GM15510 (cell line): Measurements from ENCODE around the gene OR52N5.

Experiments
- POLR2A ChIP-seq: IDR thresholded peaks from 3 replicates; pipeline ENCODE4 v1.6.1; 2011; ENCODE audit warnings: borderline replicate concordance; ENCODE audit not compliant: insufficient read length; ENCODE audit errors: extremely low read depth

The OR52N5 gene

DNA sequence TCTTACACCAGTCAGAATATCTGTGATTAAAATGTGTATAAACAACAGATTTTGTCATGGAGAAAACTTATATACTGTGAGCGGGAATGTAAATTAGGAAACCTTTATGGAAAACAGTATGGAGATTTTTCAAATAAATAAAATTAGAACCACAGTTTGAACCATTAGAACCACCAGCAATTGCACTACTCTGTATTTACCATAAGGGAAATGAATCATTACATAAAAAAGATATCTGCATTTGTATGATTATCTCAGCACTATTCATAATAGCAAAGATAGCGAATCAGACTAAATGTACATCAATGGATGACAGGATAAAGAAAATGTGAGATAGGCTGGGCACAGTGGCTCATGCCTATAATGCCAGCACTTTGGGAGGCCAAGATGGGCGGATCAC lies 36.5 kb downstream of the OR52N5 start:
- no peak for TF ChIP-seq POLR2A

GRCh38 chr11:5738431-5738830 lies 44.7 kb downstream of the OR52N5 start:
- TF ChIP-seq POLR2A = no peak

DNA sequence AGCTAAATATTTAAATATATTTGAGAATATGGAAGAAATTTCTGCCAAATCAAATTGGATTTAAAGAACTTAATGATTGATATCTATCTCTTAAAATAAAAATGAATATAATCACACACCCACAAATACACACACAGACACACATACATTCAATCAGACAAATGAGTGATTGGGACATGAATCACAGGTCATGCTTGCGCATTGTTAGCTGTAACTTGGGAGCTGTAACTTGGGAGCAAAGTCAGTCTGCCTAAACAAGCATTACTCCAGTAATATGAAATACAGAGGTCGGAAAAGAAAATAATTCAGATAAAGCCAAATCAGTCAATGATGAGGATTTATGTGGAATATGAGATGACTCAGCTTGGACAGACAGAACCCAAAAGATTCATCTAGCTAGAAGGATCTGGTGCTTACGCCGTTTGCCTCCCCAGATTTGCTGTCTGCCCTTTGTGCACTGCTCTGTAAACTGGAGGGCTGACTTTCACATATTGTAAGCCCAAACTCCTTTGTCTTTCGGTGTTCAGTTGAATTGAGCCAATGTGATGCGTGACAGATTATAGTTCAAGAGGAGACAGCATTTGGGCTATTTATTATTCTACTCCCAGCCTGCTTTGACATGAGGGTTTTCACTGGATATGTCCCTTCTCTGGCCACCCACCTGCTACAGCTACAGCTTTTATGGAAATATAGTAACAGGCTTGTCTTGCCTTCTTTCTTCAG lies 45.3 kb downstream of the OR52N5 start:
- TF ChIP-seq POLR2A = no peak

DNA sequence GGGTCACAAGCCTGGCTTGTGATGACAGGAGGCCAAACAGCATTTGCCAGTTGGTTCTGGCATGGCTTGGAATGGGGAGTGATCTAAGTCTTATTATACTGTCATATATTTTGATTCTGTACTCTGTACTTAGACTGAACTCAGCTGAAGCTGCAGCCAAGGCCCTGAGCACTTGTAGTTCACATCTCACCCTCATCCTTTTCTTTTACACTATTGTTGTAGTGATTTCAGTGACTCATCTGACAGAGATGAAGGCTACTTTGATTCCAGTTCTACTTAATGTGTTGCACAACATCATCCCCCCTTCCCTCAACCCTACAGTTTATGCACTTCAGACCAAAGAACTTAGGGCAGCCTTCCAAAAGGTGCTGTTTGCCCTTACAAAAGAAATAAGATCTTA lies 46.1 kb downstream of the OR52N5 start:
- TF ChIP-seq POLR2A = no peak

- TF ChIP-seq POLR2A = no peak
Measured at GRCh38 chr11:5736396-5736795, 46.8 kb downstream of the OR52N5 start, which contains the start of gene OR56B1. Gene OR56B1 (plus strand): TSS chr11:5736448. CDS start chr11:5736517, 69 bp downstream.

GRCh38 chr11:5727691-5728090 lies 55.5 kb downstream of the OR52N5 start:
- TF ChIP-seq POLR2A = no peak

DNA sequence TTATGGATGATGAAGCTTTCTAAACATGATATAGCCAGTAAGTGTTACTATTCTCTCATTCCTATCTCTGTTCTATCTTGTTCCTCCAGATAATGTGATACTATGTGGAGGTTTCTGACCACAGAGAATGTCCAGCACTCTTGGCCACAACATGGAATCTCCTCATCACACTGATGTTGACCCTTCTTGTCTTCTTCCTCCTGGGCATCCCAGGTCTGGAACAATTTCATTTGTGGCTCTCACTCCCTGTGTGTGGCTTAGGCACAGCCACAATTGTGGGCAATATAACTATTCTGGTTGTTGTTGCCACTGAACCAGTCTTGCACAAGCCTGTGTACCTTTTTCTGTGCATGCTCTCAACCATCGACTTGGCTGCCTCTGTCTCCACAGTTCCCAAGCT lies 56.8 kb downstream of the OR52N5 start:
- TF ChIP-seq POLR2A = no peak
